Left lobe of liver (tissue), 2 donors: ENCODE measurements around the gene CIAO2B. TPM values are rescaled to one million over a fixed set of nuclear protein-coding genes. Genes with fewer than 3 reads are reported as not detected.
A peak's percentile ranks its signal among the peaks of the same experiment; 100 is the strongest.
"Not testable (repeated sequence)": the region's sequence is repeated elsewhere in the genome, so short reads cannot be mapped to it uniquely, and the experiment has no call there.

Experiments used
- ATAC-seq: fragments of 200-7000 bp; cut with Tn5 transposase; one replicate; pipeline ENCODE4 v1.9.1; 2020; ENCODE audit warnings: mild to moderate bottlenecking, moderate library complexity
- DNase-seq: peaks from one replicate; pipeline ENCODE4 v3.0.0-alpha.2; 2020; ENCODE audit warnings: low spot score
- total RNA-seq: library from RNA; stranded (reverse); gene quantifications from one replicate; pipeline ENCODE4 v1.2.1, GENCODE V29; 2021
- donor health status: DM: no; HTN: no; CAD: no; lungs with moderate emphysema.
- donor health status: DM: no; HTN: yes; CAD: no.

The CIAO2B gene
- total RNA-seq, 1 donor from 2014 or later, result 42.6 TPM

- DNase-seq (no peak), ATAC-seq (no peak)
Observed at GRCh38 chr16:66905633-66906539, 28.3 kb downstream of the CIAO2B start.

GRCh38 chr16:66904846-66905632 lies 29.2 kb downstream of the CIAO2B start:
- DNase-seq (no peak), ATAC-seq (no peak)

GRCh38 chr16:66904428-66904845 lies 29.8 kb downstream of the CIAO2B start:
- DNase-seq (no peak), ATAC-seq (no peak)

- DNase-seq (no peak), ATAC-seq (no peak)
Observed at GRCh38 chr16:66903544-66904427, 30.4 kb downstream of the CIAO2B start.

DNA sequence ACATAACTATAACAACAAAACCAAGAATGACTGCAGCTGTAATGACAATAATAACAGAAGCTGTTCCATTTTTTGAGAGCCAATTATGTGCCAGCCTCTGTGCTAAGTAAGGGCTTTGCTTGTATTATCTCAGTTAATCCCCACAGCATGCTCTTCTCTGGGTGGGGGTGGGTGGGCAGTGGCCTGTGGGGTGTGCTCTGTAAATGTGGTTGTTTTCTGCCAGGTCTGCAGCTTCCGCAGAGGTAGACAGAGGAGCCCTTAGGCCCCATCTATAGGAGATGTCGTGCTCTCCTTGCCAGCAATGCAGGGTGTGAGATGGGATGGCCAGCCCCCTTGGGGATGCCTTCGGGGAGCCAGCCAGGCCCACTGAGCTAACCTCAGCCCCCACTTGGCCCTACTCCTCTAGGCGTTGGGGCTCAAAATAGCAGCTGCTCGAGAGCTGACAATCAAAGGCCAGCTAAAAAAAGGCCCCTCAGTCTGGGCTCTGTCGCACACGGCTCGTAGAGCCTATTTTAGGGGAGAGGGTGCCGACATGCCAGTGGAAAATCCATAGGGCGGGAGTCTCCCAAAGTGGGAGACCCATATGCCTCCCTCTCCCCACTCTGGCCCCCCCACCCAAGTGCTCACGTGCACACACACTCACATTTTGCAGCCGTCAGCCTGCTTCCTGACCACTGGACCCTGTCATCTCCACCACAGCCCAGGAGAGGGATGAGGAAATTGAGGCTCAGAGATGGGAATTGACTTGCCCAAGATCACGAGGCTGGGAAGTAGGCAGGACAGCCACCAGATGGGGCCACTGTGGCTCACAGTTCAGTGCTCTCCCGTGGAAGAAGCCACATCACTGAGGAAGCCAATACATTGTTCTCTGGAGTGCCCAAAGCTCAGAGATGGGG lies 31.3 kb downstream of the CIAO2B start:
- ATAC-seq (no peak), DNase-seq (no peak)

DNA sequence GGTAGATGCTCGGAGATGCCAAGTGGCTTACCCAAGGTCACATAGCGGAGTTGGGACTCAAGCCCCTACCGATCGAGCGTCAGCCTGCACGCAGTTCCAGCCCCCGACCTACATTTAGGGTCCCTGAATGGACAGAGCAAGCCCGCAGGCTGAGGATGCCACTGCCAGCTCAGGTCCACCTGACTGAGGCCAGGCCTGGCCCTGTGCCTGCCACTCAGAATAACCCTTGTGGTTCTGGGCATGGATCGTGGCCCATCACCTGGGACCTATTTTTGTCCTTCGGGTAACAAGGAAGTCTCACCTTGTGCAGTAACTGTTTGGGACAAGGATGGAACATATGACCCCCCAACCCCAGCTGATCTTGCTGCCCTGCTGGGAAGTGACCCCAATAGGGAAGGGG lies 32.6 kb downstream of the CIAO2B start:
- DNase-seq, result no peak

GRCh38 chr16:66900721-66901441 lies 33.3 kb downstream of the CIAO2B start:
- peak; percentile 3 for ATAC-seq
- no peak for DNase-seq

More for the DNA sequence above, 32.6 kb downstream of the CIAO2B start:
- no peak for ATAC-seq

- ATAC-seq, result peak; percentile 6
Observed at GRCh38 chr16:66899945-66900710, 34.1 kb downstream of the CIAO2B start.

DNA sequence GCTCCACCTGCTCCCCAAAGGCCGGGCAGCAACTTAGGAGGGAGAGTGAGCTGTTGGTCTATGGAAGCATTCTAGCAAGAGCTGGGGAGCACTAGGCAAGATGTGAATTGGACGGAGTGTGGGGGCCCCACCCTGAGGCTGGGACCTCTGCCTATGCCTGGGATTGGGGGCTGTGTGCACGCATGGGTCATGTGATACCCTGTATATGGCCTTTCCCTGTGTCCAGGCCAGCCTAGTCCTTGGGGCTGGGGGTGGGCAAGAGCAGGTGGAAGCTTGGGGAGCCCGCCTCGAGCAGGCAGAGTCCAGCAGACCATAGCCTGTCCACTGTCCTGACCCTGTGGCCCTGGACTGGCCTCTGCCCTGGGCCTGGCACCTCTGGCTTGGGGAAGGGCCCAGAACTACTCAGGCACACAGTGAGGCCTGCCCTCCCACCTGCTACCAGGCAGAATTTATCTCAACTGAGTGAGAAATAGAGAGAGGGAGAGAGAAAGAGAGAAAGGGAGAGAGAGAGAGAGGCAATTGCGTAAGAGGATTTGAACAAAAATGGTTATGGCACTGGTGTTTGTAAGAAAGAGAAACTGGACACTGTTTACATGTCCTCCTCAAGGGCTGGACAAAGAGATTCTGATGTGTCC lies 34.8 kb downstream of the CIAO2B start:
- peak; percentile 82 for DNase-seq

More at GRCh38 chr16:66899945-66900710, 34.1 kb downstream of the CIAO2B start:
- DNase-seq, result peak; percentile 65

DNA sequence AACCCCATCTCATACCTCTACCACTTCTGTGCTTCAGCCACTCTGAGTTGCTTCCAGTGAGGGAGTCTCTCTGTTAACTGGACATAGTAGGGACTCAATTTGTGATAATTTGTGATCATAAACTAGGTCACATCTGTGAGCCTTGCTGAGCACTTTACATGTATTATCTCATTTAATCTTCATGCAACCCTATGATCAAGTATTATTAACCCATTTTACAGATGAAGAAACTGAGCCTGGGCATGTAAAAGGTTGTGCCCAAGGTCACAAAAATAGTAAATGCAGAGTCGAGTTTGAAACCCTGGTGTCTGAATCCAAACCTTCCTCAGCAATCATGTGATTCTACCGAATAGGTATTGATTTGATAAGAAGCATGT lies 35.3 kb downstream of the CIAO2B start:
- DNase-seq, result no peak
- no peak for ATAC-seq

More for the DNA sequence above, 34.8 kb downstream of the CIAO2B start:
- peak; percentile 84 for ATAC-seq

- ATAC-seq, result peak; percentile 25
- no peak for DNase-seq
Observed at GRCh38 chr16:66898207-66898606, 36.0 kb downstream of the CIAO2B start.

DNA sequence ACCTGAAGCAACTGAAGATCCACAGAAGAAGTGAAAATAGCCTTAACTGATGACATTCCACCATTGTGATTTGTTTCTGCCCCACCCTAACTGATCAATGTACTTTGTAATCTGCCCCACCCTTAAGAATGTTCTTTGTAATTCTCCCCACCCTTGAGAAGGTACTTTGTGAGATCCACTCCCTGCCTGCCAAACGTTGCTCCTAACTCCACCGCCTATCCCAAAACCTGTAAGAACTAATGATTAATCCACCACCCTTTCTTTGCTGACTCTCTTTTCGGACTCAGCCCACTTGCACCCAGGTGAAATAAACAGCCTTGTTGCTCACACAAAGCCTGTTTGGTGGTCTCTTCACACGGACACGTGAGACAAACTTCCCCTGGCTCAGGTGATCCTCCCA lies 37.5 kb downstream of the CIAO2B start:
- DNase-seq, ATAC-seq: not testable (repeated sequence)

DNA sequence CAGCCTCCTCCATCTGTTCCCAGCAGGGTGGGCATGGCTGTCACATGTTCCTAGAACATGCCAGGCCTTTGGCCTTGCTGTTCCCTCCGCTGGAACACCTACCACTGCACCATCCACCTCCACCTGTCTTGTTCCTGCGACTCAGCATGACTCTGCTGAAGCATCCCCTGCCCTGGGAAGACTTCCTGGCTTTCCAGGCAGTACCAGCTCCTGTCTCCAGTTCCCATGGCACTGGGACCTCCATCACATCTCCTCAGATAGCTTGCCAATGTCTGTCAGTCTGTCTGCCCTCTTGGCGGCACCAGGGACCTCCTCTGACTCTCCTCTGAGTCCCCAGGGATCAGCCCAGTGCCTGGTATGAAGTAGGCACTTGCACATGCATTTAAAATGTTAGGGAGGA lies 38.2 kb downstream of the CIAO2B start:
- DNase-seq, result no peak
- ATAC-seq, result no peak

- ATAC-seq, result no peak
- DNase-seq, result no peak
Observed at GRCh38 chr16:66895689-66895979, 38.6 kb downstream of the CIAO2B start.

- DNase-seq (peak; percentile 71), ATAC-seq (peak; percentile 78)
Observed at GRCh38 chr16:66894948-66895688, 39.1 kb downstream of the CIAO2B start.

GRCh38 chr16:66894055-66894454 lies 40.1 kb downstream of the CIAO2B start:
- DNase-seq, result no peak
- no peak for ATAC-seq

DNA sequence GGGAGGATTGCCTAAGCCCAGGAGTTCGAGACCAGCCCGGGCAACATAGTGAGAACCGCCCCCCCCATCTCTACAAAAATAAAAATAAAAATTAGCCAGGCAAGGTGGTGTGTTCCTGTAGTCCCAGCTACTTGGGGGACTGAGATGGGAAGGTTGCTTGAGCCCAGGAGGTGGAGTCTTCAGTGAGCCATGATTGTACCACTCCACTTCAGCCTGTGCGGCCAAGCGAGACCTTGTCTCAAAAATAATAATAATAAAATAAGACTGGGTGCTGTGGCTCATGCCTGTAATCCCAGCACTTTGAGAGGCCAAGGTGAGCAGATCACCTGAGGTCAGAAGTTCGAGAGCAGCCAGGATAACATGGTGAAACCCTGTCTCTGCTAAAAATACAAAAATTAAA lies 42.4 kb downstream of the CIAO2B start:
- DNase-seq (no peak), ATAC-seq (no peak)
